GM13976 (cell line): ENCODE results near the gene YBX2.

Experiments
- DNase-seq: peaks from one replicate; pipeline ENCODE4 v3.0.0; 2012; ENCODE audit warnings: low spot score
- CTCF ChIP-seq: IDR thresholded peaks from 2 replicates; pipeline ENCODE4 v1.5.1; 2012; ENCODE audit warnings: borderline replicate concordance, mild to moderate bottlenecking; ENCODE audit not compliant: insufficient read depth; ENCODE audit errors: extremely low read depth, missing control alignments, control extremely low read depth
- in situ Hi-C: fragments of 300-500 bp; cut with MboI; formaldehyde crosslinking; loops from one replicate; pipeline ENCODE4 v1.12.0; 2022; ENCODE audit warnings: low sequenced_read_pairs, mixed read lengths, inconsistent platforms; ENCODE audit not compliant: unreplicated experiment

YBX2 gene

DNA sequence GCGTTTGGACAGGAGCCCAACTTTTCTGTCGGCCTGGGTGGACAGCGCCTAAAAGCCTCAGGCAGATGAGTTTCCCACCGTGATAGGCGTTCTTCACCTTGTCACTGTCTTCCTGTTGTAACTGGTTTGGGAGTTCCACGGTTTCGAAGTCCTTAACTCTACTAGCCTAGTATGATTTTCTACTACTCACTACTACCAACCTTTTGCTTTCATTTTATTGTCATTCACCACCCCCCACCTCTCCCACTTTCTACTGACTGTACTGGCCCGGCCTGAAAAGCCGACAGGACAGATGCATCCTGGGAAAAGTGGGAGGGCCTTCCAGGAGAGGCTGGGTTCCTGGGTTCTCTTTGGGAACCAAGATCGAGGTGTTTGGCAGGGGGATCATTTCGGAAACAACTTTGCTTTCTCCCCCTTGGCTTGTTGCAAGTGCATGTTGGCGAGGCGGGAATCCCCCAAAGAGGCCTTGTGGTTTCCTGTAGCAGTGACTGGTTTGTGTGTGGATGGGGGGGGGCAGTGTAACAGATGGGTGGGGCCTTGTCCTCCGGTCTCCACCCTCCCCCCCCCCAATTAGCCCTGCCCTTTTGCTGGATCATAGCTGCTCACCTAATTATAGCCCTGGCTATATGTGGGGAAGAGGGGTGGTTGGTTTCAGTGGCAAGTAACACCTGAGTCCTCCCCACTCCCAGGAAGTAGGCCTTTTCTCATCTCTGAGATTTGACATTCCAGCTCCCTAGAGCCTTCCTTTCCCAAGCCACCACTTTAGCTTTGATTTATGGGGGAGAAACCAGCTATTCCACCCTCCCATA is 14.4 kb upstream of the YBX2 start:
- in situ Hi-C loops = no loop called here
- TF ChIP-seq CTCF = no peak
- DNase-seq = peak; percentile 79

- TF ChIP-seq CTCF = no peak
- in situ Hi-C loops = no loop called here
- no peak for DNase-seq
These were observed 13.5 kb upstream of the YBX2 start for GRCh38 chr17:7307686-7308624.

DNA sequence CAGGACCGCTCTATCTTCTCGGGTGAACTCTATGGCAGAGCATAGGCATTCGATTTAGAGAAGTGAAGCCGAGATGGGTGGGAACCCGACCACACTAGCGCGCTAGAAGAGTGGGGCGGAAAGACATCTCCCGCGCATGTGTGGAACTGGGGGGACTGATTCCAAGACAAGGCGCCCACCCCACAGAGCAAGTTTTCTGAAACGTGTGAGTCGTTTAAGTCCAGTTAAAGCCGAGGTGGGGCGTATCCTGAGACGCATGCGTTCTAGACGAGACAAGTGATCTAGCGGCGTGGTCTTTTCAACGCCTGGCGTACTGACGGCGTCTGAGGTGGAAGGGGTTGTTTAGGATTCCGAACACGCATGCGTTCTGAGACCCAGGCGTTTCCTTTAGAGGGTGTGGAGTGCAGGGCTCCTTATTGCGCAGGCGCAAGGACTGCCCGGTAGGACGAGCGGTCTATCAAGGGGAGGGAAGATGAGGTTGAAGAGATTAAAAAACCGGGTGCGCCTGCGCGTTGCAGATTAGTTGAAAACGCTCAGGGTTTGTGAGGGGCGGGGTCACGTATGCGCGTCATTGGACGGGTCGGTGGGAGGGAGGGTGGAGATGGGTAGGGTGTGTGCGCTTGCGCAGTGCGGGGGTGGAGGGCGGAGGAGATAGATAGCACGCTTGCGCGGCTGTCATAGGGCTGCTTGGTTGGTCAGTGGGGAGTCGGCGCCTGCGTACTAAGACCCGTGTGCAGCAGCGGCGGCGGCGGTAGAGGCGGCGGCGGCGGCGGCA is 12.7 kb upstream of the YBX2 start, which contains the start of gene EIF5A:
TSS of gene EIF5A (plus strand) at position 718 of the 775 bp plus-strand sequence. CDS start 2,008 bp downstream, outside the sequence.
- in situ Hi-C loops = no loop called here
- peak; percentile 97 for DNase-seq
- TF ChIP-seq CTCF = no peak

DNA sequence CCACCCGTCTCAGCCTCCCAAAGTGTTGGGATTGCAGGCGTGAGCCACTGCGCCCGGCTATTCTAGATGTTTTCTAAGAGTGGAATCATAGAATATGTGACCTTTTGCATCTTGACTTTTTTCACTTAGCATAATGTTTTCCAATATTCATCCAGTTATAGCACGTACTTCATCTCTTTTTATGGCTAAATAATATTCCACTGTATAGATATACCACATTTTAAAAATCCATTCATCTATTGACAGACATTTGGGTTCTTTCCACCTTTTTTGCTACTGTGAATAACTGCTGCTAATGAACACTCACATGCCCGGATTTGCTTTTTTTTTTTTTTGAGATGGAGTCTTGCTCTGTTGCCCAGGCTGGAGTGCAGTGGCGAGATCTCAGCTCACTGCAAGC is 9.7 kb upstream of the YBX2 start:
- in situ Hi-C loops = no loop called here
- TF ChIP-seq CTCF = no peak
- DNase-seq = no peak

- peak; percentile 91 for DNase-seq
- peak; percentile 94 for TF ChIP-seq CTCF
- in situ Hi-C loops = loop anchor here (25.0 kb wide), 1 partner anchor 259 kb away; the partner anchor contains the start of genes SLC16A11 and SLC16A13
These were observed 1.9 kb upstream of the YBX2 start for GRCh38 chr17:7296189-7296861.
